Measurements from ENCODE around the gene DBF4B. TPM values are rescaled to one million over a fixed set of nuclear protein-coding genes. Genes with fewer than 3 reads are reported as not detected.
A peak's percentile ranks its signal among the peaks of the same experiment; 100 is the strongest.
"Not testable (repeated sequence)": the region's sequence is repeated elsewhere in the genome, so short reads cannot be mapped to it uniquely, and the experiment has no call there.

Gene DBF4B
- total RNA-seq, 4 donors from 2014 or later = 2.6 to 16.5 (median 4.1) TPM

DNA sequence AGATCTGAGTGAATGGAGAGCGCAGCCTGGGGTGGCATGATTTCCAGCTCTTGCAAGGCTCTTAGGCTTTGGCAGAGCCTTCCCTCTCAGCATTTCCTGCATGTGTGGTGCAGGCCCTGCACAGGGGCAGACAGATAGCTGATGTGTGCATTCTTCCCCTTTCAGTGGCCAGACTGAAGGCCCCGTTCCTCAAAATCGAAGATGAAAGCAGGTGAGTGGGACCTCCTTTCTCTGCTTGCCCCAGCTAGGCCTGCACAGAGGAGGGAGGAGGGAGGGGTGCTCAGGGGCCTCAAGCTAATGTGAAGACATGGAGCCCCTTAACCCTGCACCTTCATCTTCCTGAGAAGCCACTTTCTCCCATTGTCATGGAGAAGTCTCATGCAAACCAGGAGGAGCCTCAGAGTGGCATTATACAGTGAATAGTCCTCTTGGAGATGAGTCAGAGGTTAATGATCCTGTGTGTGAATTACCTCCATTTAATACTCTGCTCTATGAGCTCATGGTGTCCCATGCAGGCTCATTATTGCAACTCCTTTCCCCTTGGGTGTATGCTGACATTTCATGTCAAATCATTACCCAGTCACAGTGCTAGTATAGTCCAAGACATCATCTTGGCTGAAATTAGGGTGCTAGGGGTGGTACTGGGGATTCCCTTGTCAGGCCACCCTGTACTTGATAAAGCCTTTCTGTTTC, 29.9 kb downstream of the DBF4B start:
- Histone ChIP-seq H3K9me3 (no peaks in the 10 kb centered on the region), H3K27ac (no peak overlapping the region), H3K4me1 (no peaks in the 10 kb centered on the region), H3K27me3 (no peaks in the 10 kb centered on the region), H3K4me3 (no peak overlapping the region), H3K36me3 (no peaks in the 10 kb centered on the region)
- no peak for TF ChIP-seq POLR2A (IDR thresholded peaks at IDR 0.05)
- TF ChIP-seq, protein P1, sequence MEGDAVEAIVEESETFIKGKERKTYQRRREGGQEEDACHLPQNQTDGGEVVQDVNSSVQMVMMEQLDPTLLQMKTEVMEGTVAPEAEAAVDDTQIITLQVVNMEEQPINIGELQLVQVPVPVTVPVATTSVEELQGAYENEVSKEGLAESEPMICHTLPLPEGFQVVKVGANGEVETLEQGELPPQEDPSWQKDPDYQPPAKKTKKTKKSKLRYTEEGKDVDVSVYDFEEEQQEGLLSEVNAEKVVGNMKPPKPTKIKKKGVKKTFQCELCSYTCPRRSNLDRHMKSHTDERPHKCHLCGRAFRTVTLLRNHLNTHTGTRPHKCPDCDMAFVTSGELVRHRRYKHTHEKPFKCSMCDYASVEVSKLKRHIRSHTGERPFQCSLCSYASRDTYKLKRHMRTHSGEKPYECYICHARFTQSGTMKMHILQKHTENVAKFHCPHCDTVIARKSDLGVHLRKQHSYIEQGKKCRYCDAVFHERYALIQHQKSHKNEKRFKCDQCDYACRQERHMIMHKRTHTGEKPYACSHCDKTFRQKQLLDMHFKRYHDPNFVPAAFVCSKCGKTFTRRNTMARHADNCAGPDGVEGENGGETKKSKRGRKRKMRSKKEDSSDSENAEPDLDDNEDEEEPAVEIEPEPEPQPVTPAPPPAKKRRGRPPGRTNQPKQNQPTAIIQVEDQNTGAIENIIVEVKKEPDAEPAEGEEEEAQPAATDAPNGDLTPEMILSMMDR (IDR thresholded peaks at IDR 0.05) = no peak
- no peak for DNase-seq

DNA sequence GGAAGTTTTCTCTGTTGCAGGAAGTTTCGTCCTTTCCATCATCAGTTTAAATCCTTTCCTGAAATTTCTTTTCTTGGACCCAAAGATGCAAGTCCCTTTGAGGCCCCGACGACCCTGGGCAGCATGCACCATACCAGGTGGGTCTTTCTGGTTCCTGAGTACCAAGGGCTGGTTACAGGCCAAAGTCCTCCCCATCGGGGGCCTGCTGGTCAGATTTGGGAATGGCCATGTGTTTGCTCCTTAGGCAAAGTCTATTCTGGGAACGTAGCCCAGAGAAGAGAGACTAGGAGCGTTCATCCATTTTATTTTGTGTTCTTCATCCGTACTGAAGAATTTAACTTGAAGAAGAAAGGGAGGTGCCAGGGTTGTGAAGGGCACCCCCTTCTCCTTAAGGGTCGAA, 32.9 kb downstream of the DBF4B start:
- no peak for DNase-seq
- Histone ChIP-seq H3K9me3 (no peaks in the 10 kb centered on the region), H3K36me3 (no peaks in the 10 kb centered on the region), H3K4me1 (no peaks in the 10 kb centered on the region), H3K27me3 (no peaks in the 10 kb centered on the region), H3K4me3 (no peak overlapping the region), H3K27ac (no peak overlapping the region)
- TF ChIP-seq, protein P1 (IDR thresholded peaks at IDR 0.05) = no peak
- no peak for TF ChIP-seq POLR2A (IDR thresholded peaks at IDR 0.05)

DNA sequence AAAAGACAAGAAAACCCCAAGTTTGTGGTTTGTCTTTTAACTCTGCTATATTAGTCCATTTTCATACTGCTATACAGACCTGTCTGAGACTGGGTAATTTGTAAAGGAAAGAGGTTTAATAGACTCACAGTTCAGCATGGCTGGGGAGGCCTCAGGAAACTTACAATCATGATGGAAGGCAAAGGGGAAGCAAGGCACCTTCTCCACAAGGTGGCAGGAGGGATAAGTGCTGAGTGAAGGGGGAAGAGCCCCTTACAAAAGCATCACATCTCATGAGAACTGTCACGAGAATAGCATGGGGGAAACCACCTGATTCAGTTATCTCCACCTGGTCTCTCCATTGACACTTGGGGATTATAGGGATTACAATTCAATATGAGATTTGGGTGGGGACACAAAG, 36.8 kb downstream of the DBF4B start:
- TF ChIP-seq, protein P1 (IDR thresholded peaks at IDR 0.05) = no peak
- no peak for TF ChIP-seq POLR2A (IDR thresholded peaks at IDR 0.05)
- Histone ChIP-seq H3K36me3 (no peaks in the 10 kb centered on the region), H3K9me3 (no peaks in the 10 kb centered on the region), H3K4me1 (no peaks in the 10 kb centered on the region), H3K27me3 (no peaks in the 10 kb centered on the region), H3K27ac (no peak overlapping the region), H3K4me3 (no peak overlapping the region)
- DNase-seq = no peak

DNA sequence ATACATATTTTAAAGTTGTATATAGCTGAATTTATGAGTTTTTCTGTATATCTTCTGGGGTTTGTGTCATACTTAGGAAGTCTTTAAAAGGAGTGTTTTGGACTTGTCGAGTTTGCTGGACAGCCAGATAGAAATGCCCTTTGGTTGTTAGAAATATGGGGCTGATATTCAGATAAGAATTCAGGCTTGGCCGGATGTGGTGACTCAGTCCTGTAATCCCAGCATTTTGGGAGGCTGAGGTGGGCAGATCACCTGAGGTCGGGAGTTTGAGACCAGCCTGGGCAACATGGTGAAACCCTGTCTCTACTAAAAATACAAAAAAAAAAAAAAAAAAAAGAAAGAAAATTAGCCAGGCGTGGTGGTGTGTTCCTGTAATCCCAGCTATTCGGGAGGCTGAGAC, 37.3 kb downstream of the DBF4B start:
- not testable (repeated sequence) for H3K9me3 ChIP-seq, H3K4me3 ChIP-seq, DNase-seq, H3K4me1 ChIP-seq, H3K36me3 ChIP-seq, H3K27me3 ChIP-seq, H3K27ac ChIP-seq

DNA sequence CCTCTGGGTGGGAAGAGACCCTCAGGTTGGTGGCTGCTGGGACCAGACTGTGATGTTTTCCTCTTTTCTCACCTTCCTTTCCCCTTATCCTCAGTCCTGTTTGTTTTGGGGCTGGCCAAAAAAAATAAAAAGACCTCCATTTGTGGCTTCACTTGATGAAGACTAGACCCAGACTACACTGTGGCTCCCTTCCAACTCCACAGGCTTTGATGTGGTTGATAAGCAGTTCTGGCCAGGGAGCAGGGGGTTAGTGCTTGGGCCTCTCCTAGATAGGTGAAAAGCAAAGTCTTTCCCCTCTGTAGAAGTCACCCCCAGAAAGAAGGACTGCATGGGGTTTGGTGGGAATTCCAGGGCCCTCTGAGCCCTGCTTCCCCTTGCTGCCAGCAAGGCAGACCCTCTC, 39.1 kb downstream of the DBF4B start:
- no peaks in the 10 kb centered on the region for H3K36me3 ChIP-seq
- H3K4me3 ChIP-seq = no peak overlapping the region
- no peaks in the 10 kb centered on the region for H3K27me3 ChIP-seq
- H3K4me1 ChIP-seq = no peaks in the 10 kb centered on the region
- no peak for DNase-seq
- no peaks in the 10 kb centered on the region for H3K9me3 ChIP-seq
- no peak for TF ChIP-seq POLR2A (IDR thresholded peaks at IDR 0.05)
- TF ChIP-seq, protein P1 (IDR thresholded peaks at IDR 0.05) = no peak
- H3K27ac ChIP-seq = no peak overlapping the region

DNA sequence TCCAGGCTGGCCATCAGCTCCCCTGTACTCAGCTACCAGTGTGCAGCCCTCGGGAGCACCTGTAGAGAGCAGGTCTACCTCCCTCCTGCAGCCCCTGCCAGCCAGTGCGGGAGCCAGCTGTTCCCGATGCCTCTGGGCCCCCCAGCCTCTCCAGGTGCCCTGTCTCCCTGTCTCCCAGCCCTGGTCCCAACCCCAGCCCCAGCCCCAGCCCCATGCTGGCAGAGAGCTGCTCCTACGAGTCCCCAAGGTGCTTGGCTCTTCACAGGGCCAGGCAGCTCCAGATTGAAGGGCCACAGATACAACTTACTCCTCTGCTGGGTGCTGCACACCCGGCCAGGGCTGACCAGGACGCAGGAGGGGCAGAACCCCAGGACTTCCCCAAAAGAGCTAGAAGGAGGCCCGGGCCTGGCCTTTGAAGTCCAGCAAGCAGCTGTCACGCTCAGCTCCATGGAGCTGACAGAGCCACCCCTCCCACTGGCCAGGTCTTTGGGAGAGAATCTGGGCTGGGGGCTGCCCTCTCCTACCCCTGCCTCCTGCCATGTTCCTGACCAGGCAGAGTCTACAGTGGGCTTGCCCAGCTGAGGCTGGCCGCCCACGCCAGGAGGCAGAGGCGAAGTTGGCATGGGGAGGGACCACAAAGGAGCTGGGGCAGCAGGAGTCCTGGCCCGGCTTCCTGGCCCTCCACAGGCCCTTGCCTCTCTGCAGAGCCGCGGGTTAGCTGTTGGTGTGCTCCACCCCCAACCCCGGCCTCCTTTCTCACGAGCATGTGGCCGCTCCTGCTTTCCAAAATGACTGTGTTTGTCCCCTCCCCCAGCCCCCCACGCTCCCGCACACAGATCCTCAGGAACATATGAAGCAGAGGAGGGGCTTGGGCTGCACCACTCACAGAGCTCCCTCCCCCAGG, 40.9 kb downstream of the DBF4B start:
- Histone ChIP-seq H3K9me3 (no peaks in the 10 kb centered on the region), H3K4me1 (no peaks in the 10 kb centered on the region), H3K4me3 (no peak overlapping the region), H3K27ac (no peak overlapping the region), H3K27me3 (no peaks in the 10 kb centered on the region), H3K36me3 (no peaks in the 10 kb centered on the region)
- TF ChIP-seq, protein P1 (IDR thresholded peaks at IDR 0.05) = no peak
- no peak for TF ChIP-seq POLR2A (IDR thresholded peaks at IDR 0.05)
- DNase-seq = peak in 1 of 3 donors; percentile 29
